DMS79 treated with DMSO at 0.1 percent for 48 hours (cell line): ENCODE measurements around the gene KRTAP20-1.

Experiments
- DNase-seq: peaks from one replicate; lab custom pipeline; 2025; lab: John Stamatoyannopoulos, UW

The KRTAP20-1 gene

DNA sequence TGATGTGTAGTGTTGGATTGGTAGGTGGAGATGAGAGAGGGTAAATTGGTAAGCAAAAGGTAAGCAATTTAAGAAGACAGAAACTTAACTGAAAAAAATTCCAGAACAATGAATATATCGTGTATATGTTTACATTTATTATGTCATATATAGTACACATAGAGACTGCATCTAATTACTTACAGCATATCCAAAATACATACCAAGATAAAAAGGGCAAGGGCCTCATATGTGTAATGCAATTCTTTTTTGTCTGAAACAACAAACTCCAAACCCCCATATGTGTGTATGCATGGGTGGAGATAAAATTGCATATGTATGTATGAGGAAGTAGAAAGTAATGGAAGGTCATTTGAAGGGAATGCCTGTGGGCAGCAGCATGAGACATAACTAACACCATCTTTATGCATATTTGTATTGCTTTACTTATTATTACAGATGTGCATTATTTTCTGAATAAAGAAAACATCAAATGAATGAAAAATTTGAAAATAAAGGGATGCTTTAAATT is 30.7 kb downstream of the KRTAP20-1 start:
- DNase-seq, result no peak

DNA sequence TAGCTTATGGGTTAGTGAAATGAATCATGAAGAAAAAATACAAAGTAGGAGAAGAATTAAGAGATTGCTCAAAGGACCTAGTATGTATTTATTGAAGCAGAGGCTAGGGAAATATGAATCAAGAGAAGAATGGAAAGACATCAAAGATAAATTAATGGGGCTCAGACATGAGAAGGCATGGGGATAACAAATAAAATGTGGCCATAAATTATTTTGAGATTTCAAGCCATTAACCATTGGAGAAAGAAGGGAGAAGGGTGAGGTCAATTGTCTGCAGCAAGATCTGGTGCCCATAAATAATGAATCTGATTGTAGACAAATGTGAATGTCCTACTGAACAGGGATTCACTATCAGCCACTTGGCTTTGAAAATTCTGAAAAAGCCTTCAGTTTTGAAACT is 36.7 kb downstream of the KRTAP20-1 start:
- no peak for DNase-seq
